ENCODE data around the gene PRND.

DNA sequence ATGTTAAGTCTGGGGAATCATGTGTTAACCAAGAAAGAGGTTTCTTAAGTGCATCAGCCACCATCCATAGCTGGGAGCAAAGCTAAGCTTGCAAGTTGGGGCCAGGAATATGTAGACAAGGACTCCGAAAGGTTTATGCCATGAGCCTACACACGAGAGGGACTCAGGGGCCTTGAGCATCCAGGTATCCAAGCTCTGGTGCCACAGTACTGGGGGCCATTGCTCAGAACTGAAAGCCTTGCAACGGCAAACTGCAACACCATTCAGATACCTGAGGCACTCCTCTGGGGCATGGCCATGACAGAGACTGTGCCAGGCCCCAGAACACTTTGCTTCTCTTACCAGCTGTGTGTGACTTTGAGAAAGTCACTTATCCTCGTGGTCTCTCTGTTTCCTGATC, 27.6 kb downstream of the PRND start:
- TF ChIP-seq, protein P1, sequence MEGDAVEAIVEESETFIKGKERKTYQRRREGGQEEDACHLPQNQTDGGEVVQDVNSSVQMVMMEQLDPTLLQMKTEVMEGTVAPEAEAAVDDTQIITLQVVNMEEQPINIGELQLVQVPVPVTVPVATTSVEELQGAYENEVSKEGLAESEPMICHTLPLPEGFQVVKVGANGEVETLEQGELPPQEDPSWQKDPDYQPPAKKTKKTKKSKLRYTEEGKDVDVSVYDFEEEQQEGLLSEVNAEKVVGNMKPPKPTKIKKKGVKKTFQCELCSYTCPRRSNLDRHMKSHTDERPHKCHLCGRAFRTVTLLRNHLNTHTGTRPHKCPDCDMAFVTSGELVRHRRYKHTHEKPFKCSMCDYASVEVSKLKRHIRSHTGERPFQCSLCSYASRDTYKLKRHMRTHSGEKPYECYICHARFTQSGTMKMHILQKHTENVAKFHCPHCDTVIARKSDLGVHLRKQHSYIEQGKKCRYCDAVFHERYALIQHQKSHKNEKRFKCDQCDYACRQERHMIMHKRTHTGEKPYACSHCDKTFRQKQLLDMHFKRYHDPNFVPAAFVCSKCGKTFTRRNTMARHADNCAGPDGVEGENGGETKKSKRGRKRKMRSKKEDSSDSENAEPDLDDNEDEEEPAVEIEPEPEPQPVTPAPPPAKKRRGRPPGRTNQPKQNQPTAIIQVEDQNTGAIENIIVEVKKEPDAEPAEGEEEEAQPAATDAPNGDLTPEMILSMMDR (IDR thresholded peaks at IDR 0.05; ENCODE audit: low read length) = no peak
- no peak for TF ChIP-seq EZH2 (IDR thresholded peaks at IDR 0.05; ENCODE audit: borderline replicate concordance, low read length)
